H1 (cell line): Measurements from ENCODE around the gene DNTTIP2. TPM values are rescaled to one million over a fixed set of nuclear protein-coding genes. Genes with fewer than 3 reads are reported as not detected.

Source experiments
- BACH1 ChIP-seq: IDR thresholded peaks from 2 replicates; pipeline ENCODE4 v1.6.1; 2012; ENCODE audit warnings: low read length, improper control_type of control experiment
- CHD7 ChIP-seq: fragments of 300-600 bp; sonication (generic); IDR thresholded peaks from 2 replicates; pipeline ENCODE4 v1.7.1; 2012; ENCODE audit warnings: low read length, moderate library complexity, mild to moderate bottlenecking, inconsistent platforms; ENCODE audit not compliant: insufficient replicate concordance
- CTCF ChIP-seq, 3 experiments: IDR thresholded peaks; 1 replicate in 2 of 3; 2 replicates in 1 of 3; pipeline versions ENCODE4 v1.5.1 to v1.6.1; 2011; ENCODE audit warnings: low read length in 3 of 3, mild to moderate bottlenecking in 3 of 3, inconsistent platforms in 2 of 3, low read depth in 1 of 3, moderate library complexity in 1 of 3; ENCODE audit not compliant: insufficient read depth in 1 of 3; ENCODE audit errors: control extremely low read depth in 1 of 3
- KDM5A ChIP-seq: fragments of 200-600 bp; IDR thresholded peaks from 2 replicates; pipeline ENCODE4 v1.7.1; 2012; ENCODE audit warnings: mild to moderate bottlenecking, low read length, inconsistent platforms, mixed read lengths
- MAFK ChIP-seq: IDR thresholded peaks from 2 replicates; pipeline ENCODE4 v1.6.1; 2012; ENCODE audit warnings: low read depth, mild to moderate bottlenecking, improper control_type of control experiment, low read length
- RAD21 ChIP-seq, 2 experiments: IDR thresholded peaks in 1 of 2; conservative IDR thresholded peaks in 1 of 2; 2 replicates each; pipeline ENCODE4 v1.6.1; 2011; ENCODE audit warnings: low read depth in 2 of 2, low read length in 2 of 2, improper control_type of control experiment in 1 of 2, inconsistent platforms in 1 of 2, mild to moderate bottlenecking in 1 of 2, moderate library complexity in 1 of 2
- SIN3A ChIP-seq, 2 experiments: IDR thresholded peaks in 1 of 2; conservative IDR thresholded peaks in 1 of 2; 2 replicates each; pipeline ENCODE4 v1.6.1; 2011 to 2012; ENCODE audit warnings: low read length in 2 of 2, improper control_type of control experiment in 1 of 2, low read depth in 1 of 2, mild to moderate bottlenecking in 1 of 2
- SP2 ChIP-seq: IDR thresholded peaks from 2 replicates; pipeline ENCODE4 v1.6.1; 2012; ENCODE audit warnings: mild to moderate bottlenecking, low read length, inconsistent platforms
- polyA plus RNA-seq, 7 experiments: library from polyadenylated mRNA; depleted of rRNA in 3 of 7; stranded (reverse) in 5 of 7; unstranded in 2 of 7; fragments of >200 nt in 5 of 7; fragments of 200-250 nt in 2 of 7; gene quantifications; 1 replicate in 5 of 7; 2 replicates in 1 of 7; 4 replicates in 1 of 7; pipeline versions ENCODE4 v1.2.1 to v1.2.3, GENCODE V29; 2011 to 2013; ENCODE audit warnings: missing spikeins in 2 of 7, mixed read lengths in 2 of 7
- total RNA-seq: library from RNA; stranded (reverse); fragmentation: NEBNext Ultra II Directional; extraction: Animal tissue kit (Norgen Biotek cat#: 25700); gene quantifications from 2 replicates; pipeline ENCODE4 v1.2.1, GENCODE V29; 2021

The DNTTIP2 gene
- total and polyA plus RNA-seq, 2 of the 8 experiments (the other 6 are each of a cell fraction or from before 2014, with no cell fraction given): 6.3 to 80.4 TPM

- TF ChIP-seq CHD7 (no peak), KDM5A (no peak), MAFK (no peak), RAD21 (IDR thresholded peaks at IDR 0.05 in 1 of 2, conservative IDR thresholded peaks at IDR 0.05 in 1 of 2; ENCODE audit: low read depth in 2 of 2, low read length in 2 of 2) (no peak), BACH1 (0 out of 2 replicates have a peak, but pooled peaks have one; percentile 25), CTCF (IDR thresholded peaks at IDR 0.05; ENCODE audit: control extremely low read depth in 1 of 3, insufficient read depth in 1 of 3, low read depth in 1 of 3, low read length in 3 of 3) (no peak), SP2 (no peak), SIN3A (conservative IDR thresholded peaks at IDR 0.05 in 1 of 2, IDR thresholded peaks at IDR 0.05 in 1 of 2; ENCODE audit: low read depth in 1 of 2, low read length in 2 of 2) (0 out of 4 replicates have a peak, but pooled peaks of 1 of the 2 experiments have one; percentile 60)
Observed at GRCh38 chr1:93878501-93878888, 511 bp downstream of the DNTTIP2 start (continued).
